GM20431 (cell line): ENCODE results near the gene SPACA7.
"Not testable (repeated sequence)": the region's sequence is repeated elsewhere in the genome, so short reads cannot be mapped to it uniquely, and the experiment has no call there.

Experiments used
- in situ Hi-C: fragments of 300-500 bp; cut with MseI, MboI; formaldehyde crosslinking; loops from one replicate; pipeline ENCODE4 v1.15.0; 2020; ENCODE audit warnings: low sequenced_read_pairs; ENCODE audit not compliant: unreplicated experiment

Gene SPACA7

DNA sequence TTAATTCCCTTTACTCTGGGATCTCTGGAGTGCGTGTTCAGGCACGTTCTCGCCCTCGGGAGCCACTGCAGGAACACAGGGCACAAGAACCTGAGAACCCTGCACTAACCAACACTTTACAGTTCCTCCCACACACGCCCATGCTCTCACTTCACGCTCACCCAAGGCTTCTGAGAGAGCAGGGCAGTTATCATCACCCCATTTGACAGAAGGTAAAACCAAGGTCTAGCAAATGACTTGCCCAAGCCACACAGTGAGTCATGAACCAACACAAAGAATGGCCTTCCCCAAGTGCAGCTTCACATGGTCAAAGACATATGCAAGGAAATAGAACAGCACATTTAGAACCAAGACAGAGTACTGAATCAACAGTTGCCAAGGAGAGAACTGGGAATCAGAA is 22.2 kb downstream of the SPACA7 start:
- in situ Hi-C loops, result not testable (repeated sequence)

DNA sequence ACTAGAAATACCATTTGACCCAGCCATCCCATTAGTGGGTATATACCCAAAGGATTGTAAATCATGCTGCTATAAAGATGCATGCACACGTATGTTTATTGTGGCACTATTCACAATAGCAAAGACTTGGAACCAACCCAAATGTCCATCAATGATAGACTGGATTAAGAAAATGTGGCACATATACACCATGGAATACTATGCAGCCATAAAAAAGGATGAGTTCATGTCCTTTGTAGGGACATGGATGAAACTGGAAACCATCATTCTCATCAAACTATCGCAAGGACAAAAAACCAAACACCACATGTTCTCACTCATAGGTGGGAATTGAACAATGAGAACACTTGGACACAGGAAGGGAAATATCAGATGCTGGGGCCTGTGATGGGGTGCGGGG is 33.7 kb downstream of the SPACA7 start:
- in situ Hi-C loops, result not testable (repeated sequence)

DNA sequence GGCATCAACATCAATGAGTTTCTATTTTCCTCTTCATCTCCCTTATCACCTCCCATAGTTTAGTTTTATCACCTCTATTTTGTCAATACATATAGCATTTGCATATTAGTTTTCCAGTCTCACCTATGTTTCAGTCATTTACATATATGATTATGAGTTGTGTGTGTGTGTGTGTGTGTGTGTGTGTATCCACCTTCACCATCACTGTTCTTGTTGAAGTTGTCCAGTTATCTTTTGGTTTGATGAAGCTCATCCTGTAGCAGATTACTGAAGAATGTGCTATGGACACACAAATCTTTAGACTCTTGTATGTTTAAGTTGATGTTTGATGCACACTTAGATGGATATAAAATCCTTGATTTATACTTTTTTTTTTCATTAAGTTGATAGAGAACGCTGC is 40.5 kb downstream of the SPACA7 start:
- in situ Hi-C loops, result no loop called here

DNA sequence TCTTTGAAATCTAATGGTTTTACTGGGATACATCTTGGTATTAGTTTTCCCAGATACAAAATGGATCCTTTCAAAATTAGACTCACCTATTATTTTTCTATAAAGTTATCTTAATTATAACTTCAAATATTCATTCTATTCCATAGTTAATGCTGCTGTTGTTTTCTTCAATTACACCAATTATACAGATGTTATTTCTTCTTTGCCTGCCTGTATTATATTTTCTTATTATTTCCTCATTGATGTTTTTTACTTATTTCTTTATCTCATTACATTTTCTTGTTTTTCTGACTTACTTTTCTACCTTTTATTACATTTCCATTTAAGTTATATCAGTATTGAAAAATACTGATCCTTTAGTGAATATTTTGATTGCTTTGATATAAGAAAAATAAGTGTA is 40.9 kb downstream of the SPACA7 start:
- in situ Hi-C loops, result no loop called here

DNA sequence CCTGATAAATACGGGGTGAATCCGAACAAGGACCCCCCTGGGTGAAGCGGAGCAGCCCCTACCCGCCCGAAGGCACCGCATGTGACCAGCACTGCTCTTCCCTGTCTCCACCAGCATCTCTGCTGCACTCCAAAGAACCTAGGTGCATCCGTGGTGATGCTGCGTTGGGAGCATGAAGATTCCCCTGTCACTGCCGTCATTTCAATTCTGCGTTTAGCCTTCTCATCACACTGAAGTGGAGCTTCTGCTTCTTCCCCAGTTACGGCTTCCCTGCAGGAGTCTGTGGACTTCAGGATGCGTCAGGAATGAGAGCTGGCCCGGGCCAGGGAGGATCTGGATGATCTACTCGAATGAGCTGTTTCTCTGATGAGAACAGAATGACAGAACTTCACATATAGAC is 47.9 kb downstream of the SPACA7 start:
- in situ Hi-C loops, result no loop called here

DNA sequence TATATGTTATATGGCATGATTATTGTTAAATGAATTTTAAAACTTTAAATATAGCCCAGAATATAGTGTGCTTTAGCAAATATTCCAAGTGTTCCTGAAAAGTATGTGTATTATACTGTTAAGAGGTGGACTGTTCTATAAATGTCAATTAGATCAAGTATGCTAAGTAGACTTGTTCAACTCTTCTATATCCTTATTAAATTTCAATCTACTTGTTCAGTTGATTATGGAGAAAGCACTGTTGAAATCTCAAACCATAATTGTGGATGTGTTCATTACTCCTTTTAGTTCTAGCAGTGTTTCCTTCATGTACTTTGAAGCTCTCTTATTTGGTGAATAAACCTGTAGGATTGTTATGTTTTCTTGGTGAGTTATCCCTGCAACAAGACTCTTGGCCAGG is 52.5 kb downstream of the SPACA7 start:
- in situ Hi-C loops, result no loop called here

DNA sequence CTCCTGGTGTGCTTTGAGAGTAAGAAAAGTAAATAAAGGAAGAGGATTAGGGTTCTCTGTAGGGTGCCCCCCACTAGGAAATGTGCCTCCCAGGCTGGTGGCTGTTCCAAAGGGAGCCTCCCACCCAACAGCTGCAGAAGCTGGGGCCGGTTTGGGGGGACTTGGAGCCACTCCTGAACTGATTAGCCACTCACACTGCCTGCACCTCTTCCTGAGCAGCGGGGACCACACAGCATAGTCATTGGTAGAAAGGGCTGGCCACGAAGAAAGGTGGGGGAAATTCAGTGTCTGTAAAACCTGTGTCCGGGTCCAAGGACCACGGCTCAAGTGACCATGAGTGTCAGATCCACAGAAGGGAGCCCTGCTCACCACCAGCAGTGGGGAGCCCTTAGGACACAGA is 55.6 kb downstream of the SPACA7 start:
- in situ Hi-C loops, result no loop called here

DNA sequence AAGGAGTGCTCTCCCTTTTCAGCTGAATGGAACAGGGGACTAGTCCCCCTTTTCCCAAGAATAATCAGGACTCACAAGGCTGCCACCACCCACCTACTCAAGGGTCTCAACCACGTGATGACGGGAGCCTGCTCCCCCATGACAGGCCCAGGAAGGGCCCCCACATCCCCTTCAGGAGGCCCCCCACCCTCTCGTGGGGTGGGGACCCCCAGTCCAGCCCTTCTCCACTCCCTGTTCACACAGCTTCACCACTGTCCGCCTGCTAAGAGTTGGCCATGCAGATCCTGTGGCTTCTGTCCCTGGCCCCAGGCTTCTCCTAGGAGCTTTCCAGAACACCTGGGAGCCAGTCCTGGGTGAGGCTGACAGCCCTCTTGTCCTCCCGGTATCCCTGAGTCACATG is 56.6 kb downstream of the SPACA7 start:
- in situ Hi-C loops, result not testable (repeated sequence)

DNA sequence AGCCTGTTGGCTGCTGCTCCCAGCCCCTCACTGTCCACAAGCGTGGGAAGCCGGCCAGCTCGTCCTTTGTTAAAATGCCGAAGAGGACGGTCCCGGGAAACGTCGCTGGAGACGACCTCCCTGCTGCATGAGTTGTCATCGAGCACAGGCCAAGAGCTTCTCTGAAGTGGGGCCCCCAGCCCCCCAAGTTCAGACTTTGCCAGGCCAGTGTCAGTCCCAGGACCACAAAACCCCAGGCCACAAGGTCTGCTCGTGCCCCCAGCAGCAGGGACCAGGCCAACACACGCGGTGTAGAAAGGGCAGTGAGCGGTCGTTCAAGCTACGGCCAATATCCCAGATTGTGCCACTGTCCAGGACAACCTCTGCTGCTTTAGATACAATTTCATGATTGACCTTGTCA is 57.4 kb downstream of the SPACA7 start:
- in situ Hi-C loops, result not testable (repeated sequence)

DNA sequence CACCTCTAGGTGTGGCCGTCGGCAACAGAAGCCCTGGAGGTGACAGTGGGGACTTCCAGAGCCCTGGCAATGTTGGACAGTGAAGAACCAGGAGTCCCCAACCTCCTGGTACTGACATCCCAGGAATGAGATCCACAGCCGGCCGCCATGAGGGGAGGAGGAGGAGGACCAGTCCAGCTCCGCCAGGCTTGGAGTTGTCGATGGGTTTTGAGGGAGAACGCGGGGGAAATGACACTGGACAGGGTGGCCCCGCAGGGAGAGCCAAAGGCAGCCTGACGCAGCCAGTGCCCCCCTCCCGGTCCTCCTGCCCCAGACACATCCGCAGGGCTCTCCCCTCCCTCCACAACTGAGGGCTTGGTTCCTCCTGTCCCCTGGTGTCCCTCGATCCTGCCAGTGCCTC is 57.9 kb downstream of the SPACA7 start:
- in situ Hi-C loops, result no loop called here

DNA sequence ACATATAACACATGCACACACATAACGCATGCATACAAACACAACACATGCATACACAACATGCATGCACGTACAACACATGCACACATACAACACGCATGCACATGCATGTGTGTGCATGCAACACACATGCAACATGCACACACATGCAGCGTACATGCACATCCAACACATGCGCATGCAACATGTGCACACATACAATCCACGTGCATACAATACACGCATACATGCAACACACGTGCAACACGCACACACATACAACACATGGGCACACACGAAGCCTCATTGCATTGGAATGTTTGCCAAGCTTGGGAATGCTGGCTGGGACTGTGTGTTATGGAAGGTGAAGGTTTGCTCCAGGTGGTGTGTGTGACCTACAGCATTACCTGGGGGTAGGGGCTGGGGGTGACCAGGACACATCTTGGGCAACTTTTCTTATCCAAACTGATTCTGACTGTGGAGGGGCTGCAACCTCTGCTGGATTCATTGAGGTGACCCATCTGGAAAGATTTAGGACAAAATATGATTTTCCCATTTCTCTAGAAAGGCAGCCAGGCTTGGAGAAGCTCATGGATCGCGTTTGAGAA is 58.9 kb downstream of the SPACA7 start:
- in situ Hi-C loops, result no loop called here

DNA sequence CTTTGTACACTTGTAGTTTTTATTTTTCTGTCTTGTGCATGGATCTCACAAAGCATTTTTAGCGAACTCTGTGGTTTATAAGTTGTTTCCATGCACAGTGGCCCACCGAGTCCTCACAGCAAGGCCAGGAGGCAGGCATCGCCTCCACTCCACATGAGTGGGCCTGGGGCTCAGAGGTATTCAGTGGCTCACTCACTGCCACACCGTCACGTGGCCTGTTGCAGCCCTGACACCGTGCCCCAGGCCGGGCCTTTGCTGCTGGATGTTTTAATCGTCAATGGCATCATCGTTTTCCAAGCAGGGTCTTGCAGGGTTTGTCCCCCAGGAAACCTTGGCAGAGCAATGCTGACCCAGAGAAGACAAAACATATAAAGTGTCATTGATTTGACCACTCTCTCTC is 59.8 kb downstream of the SPACA7 start:
- in situ Hi-C loops, result no loop called here

DNA sequence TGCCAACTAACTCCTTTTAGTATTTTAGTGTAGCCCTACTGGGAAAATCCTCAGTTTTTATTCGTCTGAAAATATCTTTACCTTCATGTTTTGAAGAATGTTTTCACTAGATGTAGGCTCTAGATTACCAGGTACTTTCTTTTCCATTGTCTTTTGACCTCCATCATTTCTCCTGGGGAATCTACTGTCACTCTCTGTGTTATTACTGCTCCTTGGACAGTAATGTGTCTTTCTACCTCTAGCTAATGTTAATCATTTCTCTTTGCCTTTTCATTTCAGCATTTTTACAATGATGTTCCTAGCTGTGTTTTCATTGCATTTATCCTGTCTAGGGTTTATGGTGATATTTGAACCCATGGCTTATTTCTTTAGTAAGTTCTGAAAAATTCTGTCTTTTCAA is 61.9 kb downstream of the SPACA7 start:
- in situ Hi-C loops, result no loop called here

DNA sequence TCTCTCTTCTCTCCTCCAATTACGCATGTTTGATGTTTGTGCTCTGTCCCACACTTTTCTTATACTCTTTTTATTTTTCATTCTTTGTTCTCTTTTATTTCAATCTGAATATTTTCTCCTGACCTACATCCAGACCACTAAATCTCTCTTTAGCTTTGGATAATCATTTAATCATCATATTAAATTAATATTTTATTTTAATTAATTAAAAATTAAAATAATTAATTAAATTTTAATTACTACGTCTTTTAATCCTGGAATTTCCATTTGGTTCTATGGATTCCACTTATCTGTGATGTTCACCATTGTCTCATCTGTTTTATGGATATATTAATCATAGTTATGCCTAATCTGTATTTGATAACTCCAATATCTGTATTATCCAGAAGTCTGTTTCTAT is 62.4 kb downstream of the SPACA7 start:
- in situ Hi-C loops, result no loop called here

DNA sequence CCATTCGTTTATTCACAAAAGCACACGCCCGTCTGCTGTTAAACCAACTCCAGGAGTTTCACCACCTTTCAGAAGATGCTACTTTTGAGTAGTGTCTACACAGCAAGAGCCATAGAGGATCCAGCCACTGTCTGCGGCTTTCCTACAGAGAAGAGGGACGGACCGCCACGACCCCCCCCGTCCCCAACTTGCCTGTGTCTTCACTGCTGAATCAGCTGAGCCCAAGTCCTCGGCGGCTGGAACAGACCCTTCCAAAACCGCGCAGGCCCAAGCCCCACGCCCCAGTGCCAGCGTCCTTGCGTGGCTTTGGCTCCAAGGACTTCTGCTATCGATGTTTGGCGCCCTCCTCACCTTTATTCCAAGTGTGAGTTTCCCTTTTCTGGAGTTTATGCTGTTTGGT is 65.1 kb downstream of the SPACA7 start:
- in situ Hi-C loops, result no loop called here

DNA sequence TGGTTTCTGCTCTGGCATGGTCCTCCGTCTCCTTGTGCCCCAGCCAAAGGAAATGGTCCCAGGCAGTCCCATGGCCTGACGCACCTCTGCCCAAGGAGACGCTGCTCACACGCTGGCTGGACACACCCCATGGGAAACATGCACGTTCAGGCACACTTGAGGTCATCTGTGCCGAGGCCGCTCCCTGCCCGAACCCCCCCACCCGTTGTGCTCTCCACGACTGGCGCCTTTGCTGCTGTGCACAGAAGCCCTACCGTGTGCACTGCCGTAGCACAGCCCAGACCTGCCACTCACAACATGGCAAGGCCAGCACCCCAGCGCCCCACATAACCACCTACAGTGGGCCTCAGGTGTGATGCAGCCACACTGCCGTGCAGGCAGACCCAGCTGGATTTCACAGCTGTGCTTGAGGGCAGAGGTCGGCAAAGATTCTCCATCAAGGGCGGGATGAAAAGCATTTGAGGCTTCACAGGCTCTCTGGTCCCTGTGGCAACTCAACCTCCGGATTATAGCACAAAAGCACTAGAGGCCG is 65.7 kb downstream of the SPACA7 start:
- in situ Hi-C loops, result no loop called here

DNA sequence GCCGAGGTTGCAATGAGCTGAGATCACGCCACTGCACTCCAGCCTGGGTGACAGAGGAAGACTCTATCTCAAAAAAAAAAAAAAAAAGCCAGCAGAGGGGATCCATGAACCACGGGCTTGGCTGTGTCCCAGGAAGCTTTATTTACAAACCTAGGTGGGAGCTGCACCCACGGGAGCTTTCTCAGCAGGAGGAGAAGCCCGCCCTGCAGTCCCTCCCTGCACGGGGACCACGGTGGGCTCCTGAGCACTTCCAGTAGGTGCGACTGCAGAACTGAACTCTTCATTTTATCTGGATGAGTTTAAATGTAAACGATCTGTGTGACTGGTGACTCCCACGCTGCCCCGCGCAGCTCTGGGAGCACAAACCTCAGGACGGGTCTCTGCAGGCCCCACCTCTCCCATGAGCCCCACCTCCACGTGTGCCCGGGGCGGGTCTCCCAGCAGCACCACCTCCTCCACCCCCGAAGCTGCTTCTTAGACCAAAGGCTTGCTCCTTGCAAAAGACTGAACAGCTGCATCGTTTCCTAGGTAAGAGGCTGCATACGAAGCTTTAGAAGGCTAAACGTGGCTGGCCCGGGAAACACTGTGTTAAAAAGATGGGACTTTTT is 66.4 kb downstream of the SPACA7 start:
- in situ Hi-C loops, result no loop called here

DNA sequence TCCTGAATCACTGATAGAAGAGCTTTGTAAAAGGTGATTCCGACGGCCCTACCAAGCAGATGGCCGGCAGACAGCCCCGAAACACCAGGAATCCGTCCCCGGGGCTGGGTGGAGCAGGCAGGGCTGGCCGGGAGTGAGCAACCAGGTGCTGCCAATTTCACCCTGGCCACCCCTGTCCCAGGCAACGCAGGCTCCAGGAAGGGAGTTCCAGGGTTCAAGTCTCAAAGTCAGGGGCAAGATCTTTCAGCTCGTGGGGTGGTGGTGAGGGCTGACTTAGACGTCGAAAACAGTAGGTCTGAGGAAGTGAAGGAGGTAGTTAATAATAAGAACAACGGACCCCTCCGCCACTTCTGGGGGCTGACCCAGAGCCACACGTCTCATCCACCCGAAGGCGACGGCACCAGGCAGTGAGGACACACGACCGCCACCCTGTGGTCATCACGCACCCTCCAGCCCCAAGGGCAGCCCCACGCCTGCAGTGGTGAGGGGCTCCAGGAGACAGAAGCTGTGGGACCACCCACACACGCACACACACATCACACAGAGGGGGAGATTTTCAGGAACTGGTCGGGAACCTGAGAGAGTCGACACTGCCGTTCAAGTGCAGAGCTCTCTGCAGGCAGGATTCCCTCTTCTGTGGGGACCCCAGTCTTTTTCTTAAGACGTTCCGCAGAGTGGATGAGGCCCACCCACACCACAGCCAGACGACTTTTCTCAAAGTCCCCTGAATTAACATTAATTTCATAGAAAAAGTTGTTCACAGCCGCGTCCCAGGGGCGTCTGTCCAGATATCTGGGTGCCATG is 67.2 kb downstream of the SPACA7 start:
- in situ Hi-C loops, result no loop called here

DNA sequence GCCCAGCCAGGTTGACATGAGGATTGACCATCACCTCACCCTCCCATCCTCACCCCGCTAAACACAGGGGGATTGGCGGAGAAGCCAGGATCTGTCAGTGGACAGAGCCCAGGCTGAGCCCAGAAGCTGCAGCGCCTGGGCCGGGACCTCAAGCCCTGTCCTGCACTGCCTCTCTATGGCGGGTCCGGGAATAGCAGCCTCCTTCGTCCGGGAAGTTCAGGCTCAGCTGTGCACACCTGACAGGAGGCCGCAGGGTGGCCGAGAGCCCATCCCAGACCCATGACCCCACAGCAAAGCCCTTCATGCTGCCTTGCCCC is 67.8 kb downstream of the SPACA7 start:
- in situ Hi-C loops, result no loop called here

DNA sequence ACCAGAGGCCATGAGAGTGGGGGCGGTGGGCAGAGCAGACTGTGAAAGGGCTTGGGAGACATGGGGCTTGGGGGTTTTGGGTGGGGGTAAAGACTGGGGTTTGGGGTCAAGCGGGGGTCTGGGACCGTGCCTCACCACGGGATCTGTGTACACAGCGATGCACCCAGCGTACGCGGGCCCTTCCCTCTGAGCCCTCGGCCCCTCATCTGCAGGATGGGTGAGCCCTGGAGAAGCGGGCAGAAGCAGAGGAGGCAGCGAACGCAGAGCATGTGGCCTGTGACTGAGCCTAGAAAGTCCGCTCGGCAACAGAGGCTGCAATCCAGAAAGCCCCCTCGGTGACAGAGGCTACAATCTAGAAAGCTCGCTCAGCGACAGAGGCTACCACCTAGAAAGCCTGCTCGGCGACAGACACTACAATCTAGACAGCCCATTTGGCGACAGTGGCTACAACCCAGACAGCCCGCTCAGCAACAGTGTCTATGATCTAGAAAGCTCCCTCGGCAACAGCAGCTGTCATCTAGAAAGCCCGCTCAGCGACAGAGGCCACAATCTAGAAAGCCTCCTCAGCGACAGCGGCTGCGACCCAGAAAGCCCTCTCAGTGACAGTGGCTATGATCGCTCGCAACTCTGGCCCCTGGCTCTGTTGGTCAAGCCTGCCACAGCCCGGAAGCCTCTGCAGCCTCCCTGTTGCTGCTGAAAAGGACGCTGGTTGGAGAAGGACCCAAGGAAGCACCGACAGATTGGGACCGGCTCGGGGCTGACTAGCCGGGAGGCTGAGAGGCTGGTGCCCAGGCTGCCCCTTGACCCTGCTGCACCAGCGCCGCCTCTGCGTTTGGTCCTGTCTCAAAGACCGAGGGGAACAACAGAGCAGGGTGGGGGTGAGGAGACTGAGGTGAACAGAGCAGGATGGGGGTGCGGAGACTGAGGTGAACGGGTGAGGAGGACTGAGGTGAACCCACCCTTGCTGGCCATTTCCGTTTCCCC is 68.6 kb downstream of the SPACA7 start:
- in situ Hi-C loops, result no loop called here
